Pancreas (tissue), 10 donors: ENCODE data around the gene GRIK1. TPM values are rescaled to one million over a fixed set of nuclear protein-coding genes. Genes with fewer than 3 reads are reported as not detected.
A peak's percentile ranks its signal among the peaks of the same experiment; 100 is the strongest.

Experiments used
- ATAC-seq, 4 donors: fragments of 200-7000 bp; cut with Tn5 transposase; one replicate each; pipeline versions ENCODE4 v1.8.0 to v1.9.1; 2020; ENCODE audit warnings: mild to moderate bottlenecking in 4 of 4, moderate library complexity in 4 of 4
- DNase-seq, 6 donors: peaks; one replicate each; pipeline ENCODE4 v3.0.0-alpha.2; 2020
- FAIRE-seq: peaks from 2 replicates; lab custom pipeline; 2012; peaks lifted over from hg19 to GRCh38; lab: Jason Lieb, UNC
- H3K27ac ChIP-seq, 4 donors: fragments of 200-600 bp; sonication (generic); 1 replicate in 3 of 4; 2 replicates in 1 of 4; pipeline versions ENCODE4 v1.5.0 to v1.8.0; 2020
- H3K27me3 ChIP-seq, 4 donors: fragments of 200-600 bp; one replicate each; pipeline ENCODE4 v1.8.0; 2021
- H3K36me3 ChIP-seq, 3 donors: fragments of 200-600 bp; sonication (generic) in 1 of 3; one replicate each; pipeline versions ENCODE4 v1.5.0 to v1.8.0; 2020 to 2021
- H3K4me1 ChIP-seq, 3 donors: fragments of 200-600 bp; one replicate each; pipeline ENCODE4 v1.8.0; 2021
- H3K4me3 ChIP-seq, 4 donors: fragments of 200-600 bp; sonication (generic) in 2 of 4; one replicate each; pipeline versions ENCODE4 v1.5.0 to v1.8.0; 2020 to 2021
- H3K9me3 ChIP-seq, 4 donors: fragments of 200-600 bp; one replicate each; pipeline ENCODE4 v1.8.0; 2021
- WGBS, 2 donors: extraction: QIAGEN DNeasy Blood & Tissue Kit; methylation state at CpG; one replicate each; pipeline ENCODE4 v1.1.7; 2013; 5-methylcytosine and 5-hydroxymethylcytosine counted together
- intact Hi-C, 3 donors: fragments of 100-400 bp; cut with DNase I; formaldehyde crosslinking; loops; one replicate each; pipeline versions ENCODE4 v1.11.1 to v1.14.2; 2022
- polyA plus RNA-seq, 2 donors: library from polyadenylated mRNA; stranded (reverse); fragments of 200-250 nt; gene quantifications; one replicate each; pipeline ENCODE4 v1.2.3, GENCODE V29; 2013
- total RNA-seq, 6 donors: library from RNA; stranded (reverse); fragmentation: NEBNext Ultra II Directional in 4 of 6; extraction: Animal tissue kit (Norgen Biotek cat#: 25700) in 4 of 6; gene quantifications; one replicate each; pipeline versions ENCODE4 v1.2.1 to v1.2.4, GENCODE V29; 2021 to 2023
- TF ChIP-seq, protein P1 (sequence below), 4 donors: fragments of 200-600 bp; sonication (generic) in 3 of 4; IDR thresholded peaks; one replicate each; pipeline versions ENCODE4 v1.5.0 to v1.8.0; 2021; ENCODE audit warnings: antibody characterized with exemption in 4 of 4
- donor health status: healthy with polysubstance abuse.
- donor health status: DM: no; HTN: no; CAD: no; lungs with moderate emphysema.
- donor health status: DM: no; HTN: no; CAD: no.
- donor health status: control.
- donor health status: control.
- donor health status: Bipolar disorder and iron deficiency.
- donor health status: DM: yes; HTN: yes; CAD: no.
- donor health status: DM: no; HTN: no; CAD: no.
- donor health status: DM: no; HTN: no; CAD: no.
- donor health status: DM: yes; HTN: yes; CAD: no.

Gene GRIK1
- total and polyA plus RNA-seq, 8 donors = 0.02 to 0.09 (median 0.08) TPM; not detected in 5

DNA sequence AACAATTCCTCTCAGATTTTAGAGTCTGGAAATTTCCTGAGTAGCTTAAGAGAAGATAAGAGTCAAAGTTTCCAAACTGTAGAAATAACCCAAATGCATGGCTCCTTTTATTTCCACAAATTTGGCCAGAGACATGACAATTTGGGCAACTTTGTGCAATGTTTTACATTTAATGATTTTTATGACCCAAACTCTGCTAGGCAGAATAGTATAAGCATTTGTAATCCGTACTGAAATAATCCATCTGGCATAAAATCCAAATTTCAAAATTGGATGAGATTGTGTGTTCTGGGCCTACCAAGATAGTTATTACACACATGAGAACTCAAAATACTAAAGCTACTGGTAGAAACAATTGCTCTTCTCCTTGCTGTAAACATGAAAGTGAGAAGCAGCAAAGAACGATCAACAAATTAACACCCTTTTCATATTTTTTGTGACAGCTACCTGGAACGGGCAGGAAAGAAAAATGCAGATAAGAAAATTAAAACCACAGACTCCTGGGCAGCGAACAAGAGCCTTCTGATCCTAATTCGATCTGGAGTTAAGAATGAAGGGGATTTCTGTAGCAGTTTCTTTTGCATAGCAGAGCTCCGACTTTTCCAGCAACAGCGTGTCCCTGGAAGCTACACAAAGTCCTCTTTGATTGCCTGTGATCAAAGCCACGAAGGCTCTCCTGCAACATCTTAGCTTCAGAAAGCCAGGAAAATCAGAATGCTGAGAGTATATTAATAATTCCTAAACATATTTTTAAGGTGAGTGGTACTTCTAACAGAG is 191.2 kb downstream of the GRIK1 start:
- DNase-seq (no peak), ATAC-seq (peak in 2 of 4 donors; percentile 51 to 64), FAIRE-seq (no peak)
- Histone ChIP-seq H3K36me3 (no peaks in the 10 kb centered on the region), H3K27ac (peak overlapping the region in 3 of 4 donors; percentile 3 to 49 (median 37)), H3K4me1 (no peaks in the 10 kb centered on the region), H3K4me3 (no peak overlapping the region), H3K9me3 (no peaks in the 10 kb centered on the region), H3K27me3 (no peaks in the 10 kb centered on the region)
- WGBS, 2 donors = 51 to 52% methylated on average over 8 of the region's 8 CpGs
- TF ChIP-seq, protein P1, sequence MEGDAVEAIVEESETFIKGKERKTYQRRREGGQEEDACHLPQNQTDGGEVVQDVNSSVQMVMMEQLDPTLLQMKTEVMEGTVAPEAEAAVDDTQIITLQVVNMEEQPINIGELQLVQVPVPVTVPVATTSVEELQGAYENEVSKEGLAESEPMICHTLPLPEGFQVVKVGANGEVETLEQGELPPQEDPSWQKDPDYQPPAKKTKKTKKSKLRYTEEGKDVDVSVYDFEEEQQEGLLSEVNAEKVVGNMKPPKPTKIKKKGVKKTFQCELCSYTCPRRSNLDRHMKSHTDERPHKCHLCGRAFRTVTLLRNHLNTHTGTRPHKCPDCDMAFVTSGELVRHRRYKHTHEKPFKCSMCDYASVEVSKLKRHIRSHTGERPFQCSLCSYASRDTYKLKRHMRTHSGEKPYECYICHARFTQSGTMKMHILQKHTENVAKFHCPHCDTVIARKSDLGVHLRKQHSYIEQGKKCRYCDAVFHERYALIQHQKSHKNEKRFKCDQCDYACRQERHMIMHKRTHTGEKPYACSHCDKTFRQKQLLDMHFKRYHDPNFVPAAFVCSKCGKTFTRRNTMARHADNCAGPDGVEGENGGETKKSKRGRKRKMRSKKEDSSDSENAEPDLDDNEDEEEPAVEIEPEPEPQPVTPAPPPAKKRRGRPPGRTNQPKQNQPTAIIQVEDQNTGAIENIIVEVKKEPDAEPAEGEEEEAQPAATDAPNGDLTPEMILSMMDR (IDR thresholded peaks at IDR 0.05) = no peak
- intact Hi-C loops = no loop called here

DNA sequence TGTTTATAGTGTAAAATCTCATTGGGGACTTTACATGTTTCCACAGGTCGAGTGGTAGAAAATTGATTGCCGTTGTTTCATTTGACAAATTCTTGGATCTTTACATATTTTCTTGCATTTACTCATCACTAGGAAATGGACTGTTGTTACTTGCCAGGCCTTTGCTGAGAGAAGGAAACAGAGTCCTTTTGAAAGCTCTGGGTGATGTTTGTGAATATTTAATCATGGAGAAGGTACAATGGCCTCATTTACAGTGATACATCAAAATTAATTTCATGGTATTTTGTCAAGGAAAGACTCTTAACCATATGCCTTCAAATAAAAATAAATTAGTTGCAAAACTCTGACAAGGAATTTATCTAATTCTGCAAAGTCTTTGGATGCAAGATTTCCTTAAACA is 198.0 kb downstream of the GRIK1 start:
- WGBS, 2 donors = 53 to 57% methylated on average over 2 of the region's 2 CpGs
- H3K27ac ChIP-seq = no peak overlapping the region
- TF ChIP-seq, protein P1 (IDR thresholded peaks at IDR 0.05) = no peak

DNA sequence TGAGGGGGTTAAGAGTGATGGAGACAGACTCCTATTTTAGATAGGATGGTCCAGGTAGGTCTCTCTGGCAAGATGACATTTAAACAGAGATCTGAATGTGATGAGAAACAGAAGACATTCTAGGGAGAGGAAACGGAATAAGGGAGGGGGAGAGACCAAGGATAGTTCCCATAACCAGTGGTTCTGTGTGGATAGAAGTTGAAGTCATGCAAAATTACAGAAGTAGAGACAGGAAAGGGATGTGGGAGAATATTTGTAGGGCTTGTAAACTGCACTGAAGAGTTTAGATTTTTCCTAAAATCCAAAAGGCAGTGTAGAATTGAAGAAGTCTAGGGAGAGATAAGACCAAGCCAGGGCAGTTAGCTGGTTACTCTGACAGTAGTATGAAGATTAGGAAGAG is 200.6 kb downstream of the GRIK1 start:
- H3K4me3 ChIP-seq = no peak overlapping the region
- WGBS, 2 donors = 79 to 88% methylated on average over 1 of the region's 1 CpG
- no peak for DNase-seq
- H3K27me3 ChIP-seq = no peaks in the 10 kb centered on the region
- H3K27ac ChIP-seq = no peak overlapping the region
- TF ChIP-seq, protein P1 (IDR thresholded peaks at IDR 0.05) = no peak
- intact Hi-C loops = no loop called here
- no peaks in the 10 kb centered on the region for H3K4me1 ChIP-seq
- no peak for ATAC-seq
- FAIRE-seq = no peak
- no peaks in the 10 kb centered on the region for H3K9me3 ChIP-seq
- H3K36me3 ChIP-seq = no peaks in the 10 kb centered on the region

More for the DNA sequence above, 198.0 kb downstream of the GRIK1 start:
- intact Hi-C loops = no loop called here
- FAIRE-seq (no peak), DNase-seq (no peak), ATAC-seq (no peak)
- Histone ChIP-seq H3K4me1 (no peaks in the 10 kb centered on the region), H3K4me3 (no peak overlapping the region), H3K36me3 (no peaks in the 10 kb centered on the region), H3K9me3 (no peaks in the 10 kb centered on the region), H3K27me3 (no peaks in the 10 kb centered on the region)

DNA sequence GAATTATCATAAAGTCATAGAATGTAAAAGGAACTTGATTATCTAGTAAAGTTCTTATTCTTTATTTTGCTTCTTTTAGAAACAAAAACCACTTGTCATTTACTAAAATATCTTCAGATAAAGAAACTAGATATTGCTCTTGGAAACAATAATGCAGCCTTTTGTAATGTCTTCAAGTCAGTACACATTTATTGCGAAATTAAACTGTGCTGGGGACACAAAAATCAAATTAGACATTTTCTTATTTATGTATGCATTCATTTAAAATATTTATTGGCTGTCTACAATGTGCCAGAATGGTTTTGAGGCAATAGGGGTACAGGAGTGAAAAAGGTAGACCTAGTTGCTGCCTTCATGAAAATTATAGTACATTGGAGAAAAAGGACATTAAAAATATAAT is 201.1 kb downstream of the GRIK1 start:
- Histone ChIP-seq H3K9me3 (no peaks in the 10 kb centered on the region), H3K36me3 (no peaks in the 10 kb centered on the region), H3K27ac (no peak overlapping the region), H3K4me1 (no peaks in the 10 kb centered on the region), H3K27me3 (no peaks in the 10 kb centered on the region), H3K4me3 (no peak overlapping the region)
- intact Hi-C loops = no loop called here
- TF ChIP-seq, protein P1 (IDR thresholded peaks at IDR 0.05) = no peak
- 88 to 95% methylated on average over 1 of the region's 1 CpG for WGBS, 2 donors
- FAIRE-seq (no peak), ATAC-seq (no peak), DNase-seq (no peak)

DNA sequence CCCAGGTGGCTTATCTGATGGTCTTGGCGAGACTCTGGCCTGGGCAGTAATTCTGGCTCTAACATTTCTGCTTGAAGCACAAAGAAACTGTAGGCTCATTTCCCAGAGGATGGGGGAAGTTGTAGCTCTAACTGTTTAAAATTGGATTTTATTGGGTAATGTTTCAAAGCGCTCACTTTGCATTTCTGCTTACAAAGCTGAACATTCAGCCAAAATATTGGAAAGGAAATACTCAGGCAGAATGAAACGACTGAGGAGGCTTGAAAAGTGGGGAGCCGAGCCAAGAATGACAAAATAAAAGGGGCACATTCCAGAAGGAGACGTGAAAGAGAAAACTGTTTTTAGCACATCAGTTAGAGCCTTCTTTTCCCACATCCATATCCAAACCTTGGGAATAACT is 202.6 kb downstream of the GRIK1 start:
- FAIRE-seq = no peak

More for the DNA sequence above, 202.6 kb downstream of the GRIK1 start:
- DNase-seq = no peak
- H3K36me3 ChIP-seq = no peaks in the 10 kb centered on the region
- 48 to 61% methylated on average over 5 of the region's 5 CpGs for WGBS, 2 donors
- H3K4me3 ChIP-seq = no peak overlapping the region
- no peak for ATAC-seq
- H3K27me3 ChIP-seq = no peaks in the 10 kb centered on the region
- no peaks in the 10 kb centered on the region for H3K9me3 ChIP-seq
- H3K27ac ChIP-seq = no peak overlapping the region
- intact Hi-C loops = no loop called here
- H3K4me1 ChIP-seq = no peaks in the 10 kb centered on the region
- TF ChIP-seq, protein P1 (IDR thresholded peaks at IDR 0.05) = no peak
